ENCODE results near the gene CYP8B1.

Gene CYP8B1, protein sequence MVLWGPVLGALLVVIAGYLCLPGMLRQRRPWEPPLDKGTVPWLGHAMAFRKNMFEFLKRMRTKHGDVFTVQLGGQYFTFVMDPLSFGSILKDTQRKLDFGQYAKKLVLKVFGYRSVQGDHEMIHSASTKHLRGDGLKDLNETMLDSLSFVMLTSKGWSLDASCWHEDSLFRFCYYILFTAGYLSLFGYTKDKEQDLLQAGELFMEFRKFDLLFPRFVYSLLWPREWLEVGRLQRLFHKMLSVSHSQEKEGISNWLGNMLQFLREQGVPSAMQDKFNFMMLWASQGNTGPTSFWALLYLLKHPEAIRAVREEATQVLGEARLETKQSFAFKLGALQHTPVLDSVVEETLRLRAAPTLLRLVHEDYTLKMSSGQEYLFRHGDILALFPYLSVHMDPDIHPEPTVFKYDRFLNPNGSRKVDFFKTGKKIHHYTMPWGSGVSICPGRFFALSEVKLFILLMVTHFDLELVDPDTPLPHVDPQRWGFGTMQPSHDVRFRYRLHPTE

DNA sequence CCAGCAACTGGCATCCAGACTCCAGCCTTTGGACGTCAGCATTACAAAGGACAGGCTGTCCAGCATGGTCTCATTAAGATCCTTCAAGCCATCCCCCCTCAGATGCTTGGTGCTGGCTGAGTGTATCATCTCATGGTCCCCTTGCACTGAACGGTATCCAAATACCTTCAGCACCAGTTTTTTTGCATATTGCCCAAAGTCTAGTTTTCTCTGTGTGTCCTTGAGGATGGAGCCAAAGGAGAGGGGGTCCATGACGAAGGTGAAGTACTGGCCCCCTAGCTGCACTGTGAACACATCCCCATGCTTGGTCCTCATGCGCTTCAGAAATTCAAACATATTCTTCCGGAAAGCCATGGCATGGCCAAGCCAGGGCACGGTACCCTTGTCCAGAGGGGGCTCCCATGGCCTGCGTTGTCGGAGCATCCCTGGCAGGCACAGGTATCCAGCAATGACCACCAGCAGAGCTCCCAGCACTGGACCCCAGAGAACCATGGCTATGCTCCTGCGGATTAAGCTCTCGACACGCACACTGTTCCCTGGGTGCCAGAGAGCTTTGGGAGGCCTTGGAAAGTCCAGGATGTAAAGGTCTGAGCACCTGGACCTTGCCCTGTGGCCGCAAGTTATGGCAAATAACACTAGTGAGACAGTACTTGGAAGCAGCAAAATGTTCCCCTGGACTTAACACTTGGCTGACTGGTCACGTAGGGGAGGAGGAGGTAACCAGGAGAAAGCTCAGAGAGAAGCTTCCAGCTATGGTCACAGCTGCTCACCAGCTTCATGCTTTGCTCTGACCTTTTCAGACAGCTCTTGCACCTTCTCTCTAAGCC is at the start of gene CYP8B1:
CYP8B1 (minus strand) TSS at position 555 of the 827 bp plus-strand sequence; CDS start at position 492, 63 bp downstream.
- no peak for DNase-seq

DNA sequence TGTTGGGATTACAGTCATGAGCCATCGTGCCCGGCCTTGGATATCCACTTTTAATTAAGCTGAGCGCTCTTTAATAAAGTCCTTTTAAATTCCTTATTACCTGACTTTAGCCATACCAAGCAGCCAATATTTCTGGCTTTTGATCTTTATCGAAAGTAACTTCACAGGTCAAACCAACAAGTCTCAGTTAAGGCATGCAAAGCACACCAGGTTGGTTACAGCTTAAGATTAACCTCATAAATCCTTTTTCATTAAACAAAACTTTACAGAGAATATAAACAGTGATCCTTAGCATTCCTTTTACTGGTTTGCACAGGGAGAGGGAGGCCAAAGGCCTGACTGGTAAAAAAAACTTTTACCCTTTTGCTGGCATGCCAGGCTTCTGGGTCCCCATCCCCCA is 47.9 kb upstream of the CYP8B1 start:
- no peak for DNase-seq

DNA sequence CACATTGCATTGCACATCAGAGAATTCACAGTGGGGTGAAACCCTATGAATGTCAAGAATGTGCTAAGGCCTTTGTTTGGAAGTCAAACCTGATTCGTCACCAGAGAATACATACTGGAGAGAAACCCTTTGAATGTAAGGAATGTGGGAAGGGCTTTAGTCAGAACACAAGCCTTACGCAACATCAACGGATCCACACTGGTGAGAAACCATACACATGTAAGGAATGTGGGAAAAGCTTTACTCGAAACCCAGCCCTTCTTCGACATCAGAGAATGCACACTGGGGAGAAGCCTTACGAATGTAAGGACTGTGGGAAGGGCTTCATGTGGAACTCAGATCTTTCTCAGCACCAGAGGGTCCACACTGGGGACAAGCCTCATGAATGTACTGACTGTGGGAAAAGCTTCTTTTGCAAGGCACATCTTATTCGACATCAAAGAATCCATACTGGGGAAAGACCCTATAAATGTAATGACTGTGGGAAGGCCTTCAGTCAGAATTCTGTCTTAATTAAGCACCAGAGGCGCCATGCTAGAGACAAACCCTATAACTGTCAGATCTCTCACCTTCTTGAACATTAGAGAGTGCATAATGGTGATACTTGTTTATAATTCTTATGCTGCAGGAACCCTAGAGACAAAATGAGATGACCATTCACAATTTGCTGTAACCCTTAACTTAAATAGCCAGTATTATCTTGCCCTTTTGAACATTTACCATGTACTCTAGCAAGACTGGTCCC is 39.3 kb upstream of the CYP8B1 start:
- no peak for DNase-seq

DNA sequence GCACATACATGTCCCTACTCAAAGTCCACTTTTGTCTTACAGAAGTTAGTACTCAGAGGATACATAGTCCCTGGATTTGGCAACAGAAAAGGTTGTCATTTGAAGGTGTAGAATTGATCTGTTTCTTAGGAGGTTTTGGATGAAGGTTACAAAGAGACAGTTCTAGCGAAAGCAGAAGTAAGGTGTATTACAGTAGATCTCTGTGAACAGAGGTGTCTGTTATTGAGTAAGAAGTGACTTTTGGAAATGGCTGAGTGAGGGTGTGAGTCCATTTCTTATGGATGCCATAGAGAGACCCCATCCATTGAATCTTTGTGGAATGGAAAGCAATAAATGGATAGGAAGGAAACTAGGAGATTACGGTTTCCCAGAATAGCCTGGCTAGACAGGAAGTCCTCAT is 35.9 kb upstream of the CYP8B1 start:
- DNase-seq: no peak

DNA sequence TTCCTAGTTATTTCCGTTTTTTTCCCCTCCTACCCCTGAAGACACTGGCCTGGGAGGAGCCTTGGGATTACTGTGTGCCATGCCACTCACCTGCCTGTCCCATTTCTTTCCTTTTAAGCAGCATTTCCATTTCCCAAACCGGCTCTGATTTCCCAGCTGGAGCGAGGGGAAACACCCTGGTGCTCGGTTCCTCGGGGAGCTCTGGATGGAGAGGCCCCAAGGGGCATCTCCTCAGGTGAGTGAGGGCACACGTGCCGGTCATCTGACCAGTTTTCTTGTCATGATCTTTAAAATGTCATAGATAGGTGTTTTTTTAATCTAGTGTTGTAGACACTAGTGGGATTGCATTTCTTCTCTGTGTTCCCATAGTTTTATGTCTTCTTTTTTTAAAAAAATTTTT is 33.0 kb upstream of the CYP8B1 start:
- DNase-seq: no peak

DNA sequence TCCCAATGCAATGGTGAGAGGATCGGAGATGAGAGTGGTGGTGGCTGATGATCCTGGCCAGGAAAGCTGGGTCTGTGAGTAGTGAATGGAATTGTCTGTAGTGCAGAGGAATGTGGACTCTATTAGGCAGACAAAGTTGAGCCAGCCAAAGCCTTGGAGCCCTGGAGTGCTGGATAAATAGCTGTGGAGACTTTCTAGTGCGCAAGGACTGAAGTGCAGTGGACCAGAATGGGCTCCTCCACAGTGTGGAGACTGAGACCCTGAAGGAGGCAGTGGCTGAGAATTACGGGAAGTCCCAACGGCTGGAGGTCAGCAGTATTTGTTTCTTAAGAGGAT is 31.1 kb upstream of the CYP8B1 start:
- no peak for DNase-seq

DNA sequence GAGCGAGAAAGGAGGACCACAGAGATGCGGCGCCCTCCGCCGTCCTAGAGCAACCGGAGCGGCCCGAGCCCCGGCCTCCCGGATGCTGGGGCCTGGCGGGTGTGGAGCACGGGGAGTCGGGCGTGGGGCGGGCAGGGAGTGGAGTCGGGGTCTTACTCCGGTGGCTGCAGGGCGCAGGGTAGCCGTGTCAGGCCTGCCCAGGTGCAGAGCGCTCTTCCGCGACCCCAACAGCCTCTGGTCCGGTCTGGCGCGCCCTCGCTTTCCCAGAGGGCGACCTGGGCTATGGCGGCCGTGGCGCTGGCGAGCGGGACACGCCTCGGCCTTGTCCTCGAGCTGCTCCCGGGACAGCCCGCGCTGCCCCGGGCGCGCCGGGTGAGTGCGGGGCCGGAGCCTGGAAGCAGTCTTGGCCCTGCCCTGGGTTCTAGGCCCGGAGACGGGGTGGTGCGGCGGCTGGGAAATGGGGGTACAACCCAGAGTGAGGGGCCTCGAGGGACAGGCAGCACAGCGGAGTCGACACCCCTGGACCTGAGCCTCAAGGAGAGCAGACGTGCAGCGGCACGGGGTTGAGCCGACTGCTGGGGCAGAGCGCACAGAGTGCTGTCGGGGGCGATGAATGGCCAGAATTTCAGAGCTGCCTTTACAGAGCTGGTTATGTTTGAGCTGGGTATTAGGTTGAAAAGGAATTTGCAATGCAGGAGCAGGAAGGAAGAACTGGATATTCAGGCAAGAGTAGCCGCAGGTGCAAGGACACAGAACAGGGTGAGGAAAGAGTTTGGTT is 30.6 kb upstream of the CYP8B1 start, which contains the start of gene ZNF662:
ZNF662 (plus strand) TSS at position 73 of the 778 bp plus-strand sequence. CDS start 1,973 bp downstream, outside the sequence.
- no peak for DNase-seq

DNA sequence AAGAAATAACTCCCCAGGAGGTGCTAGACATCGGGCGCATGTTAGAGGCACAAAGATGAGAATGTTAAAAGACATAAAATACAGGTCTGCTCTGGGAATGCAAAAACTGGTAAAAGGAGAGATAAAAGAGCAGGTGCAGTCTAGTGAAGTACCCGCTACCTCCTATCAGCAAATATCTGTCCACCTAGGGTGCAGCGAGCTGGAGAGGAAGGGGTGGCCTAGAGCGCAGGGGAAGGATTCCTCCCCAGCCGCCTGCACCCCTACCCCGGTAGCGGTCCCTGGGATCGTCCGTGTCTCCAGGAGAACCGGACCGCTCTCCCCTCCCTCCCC is 30.0 kb upstream of the CYP8B1 start:
- no peak for DNase-seq

DNA sequence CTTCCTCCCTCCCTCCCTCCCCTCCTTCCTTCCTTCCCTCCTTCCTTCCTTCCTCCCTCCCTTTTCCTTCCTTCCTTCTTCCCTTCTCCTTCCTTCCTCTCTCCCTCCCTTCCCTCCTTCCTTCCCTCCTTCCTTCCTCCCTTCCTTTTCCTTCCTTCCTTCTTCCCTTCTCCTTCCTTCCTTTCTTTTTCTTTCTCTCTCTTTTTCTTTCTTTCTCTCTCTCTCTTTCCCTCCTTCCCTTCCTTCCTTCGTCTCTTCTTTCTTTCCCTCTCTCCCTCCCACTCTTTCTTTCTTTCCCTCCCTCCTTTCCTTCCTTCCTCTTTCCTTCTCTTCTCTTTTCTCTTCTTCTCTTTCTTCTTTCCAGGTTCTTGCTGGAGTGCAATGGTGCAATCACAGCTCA is 28.4 kb upstream of the CYP8B1 start:
- DNase-seq: no peak

DNA sequence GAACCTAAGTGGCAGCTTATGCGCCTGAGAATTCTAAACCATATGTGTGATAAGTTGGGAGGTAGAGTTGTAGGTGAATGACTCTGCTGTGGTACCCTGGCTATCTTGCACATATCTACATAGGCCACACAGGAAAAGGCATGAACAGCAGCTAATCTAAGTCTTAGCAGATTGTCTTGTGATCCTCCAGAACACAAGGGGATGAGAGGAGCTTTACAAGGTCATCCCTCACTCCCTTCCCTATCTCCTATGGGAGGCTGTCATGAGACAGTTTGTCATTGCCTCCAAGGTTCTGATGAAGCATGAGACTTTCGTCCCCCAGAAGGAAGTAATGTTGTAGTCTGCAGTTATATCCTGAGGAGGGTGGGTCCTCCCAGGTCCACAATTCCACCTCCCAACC is 26.6 kb upstream of the CYP8B1 start:
- DNase-seq: no peak

DNA sequence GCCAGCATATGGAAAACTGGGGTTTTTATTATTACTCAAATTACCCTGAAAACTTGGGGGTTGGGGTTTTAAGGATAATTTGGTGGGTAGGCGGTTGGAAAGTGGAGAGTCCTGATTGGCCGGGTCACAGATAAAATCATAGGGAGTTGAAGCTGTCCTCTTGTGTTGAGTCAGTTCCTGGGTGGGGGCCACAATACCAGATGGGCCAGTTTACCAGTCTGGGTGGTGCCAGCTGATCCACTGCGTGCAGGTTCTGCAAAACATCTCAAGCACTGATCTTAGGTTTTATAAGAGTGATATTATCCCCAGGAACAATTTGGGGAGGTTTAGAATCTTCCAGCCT is 25.4 kb upstream of the CYP8B1 start:
- DNase-seq: no peak

DNA sequence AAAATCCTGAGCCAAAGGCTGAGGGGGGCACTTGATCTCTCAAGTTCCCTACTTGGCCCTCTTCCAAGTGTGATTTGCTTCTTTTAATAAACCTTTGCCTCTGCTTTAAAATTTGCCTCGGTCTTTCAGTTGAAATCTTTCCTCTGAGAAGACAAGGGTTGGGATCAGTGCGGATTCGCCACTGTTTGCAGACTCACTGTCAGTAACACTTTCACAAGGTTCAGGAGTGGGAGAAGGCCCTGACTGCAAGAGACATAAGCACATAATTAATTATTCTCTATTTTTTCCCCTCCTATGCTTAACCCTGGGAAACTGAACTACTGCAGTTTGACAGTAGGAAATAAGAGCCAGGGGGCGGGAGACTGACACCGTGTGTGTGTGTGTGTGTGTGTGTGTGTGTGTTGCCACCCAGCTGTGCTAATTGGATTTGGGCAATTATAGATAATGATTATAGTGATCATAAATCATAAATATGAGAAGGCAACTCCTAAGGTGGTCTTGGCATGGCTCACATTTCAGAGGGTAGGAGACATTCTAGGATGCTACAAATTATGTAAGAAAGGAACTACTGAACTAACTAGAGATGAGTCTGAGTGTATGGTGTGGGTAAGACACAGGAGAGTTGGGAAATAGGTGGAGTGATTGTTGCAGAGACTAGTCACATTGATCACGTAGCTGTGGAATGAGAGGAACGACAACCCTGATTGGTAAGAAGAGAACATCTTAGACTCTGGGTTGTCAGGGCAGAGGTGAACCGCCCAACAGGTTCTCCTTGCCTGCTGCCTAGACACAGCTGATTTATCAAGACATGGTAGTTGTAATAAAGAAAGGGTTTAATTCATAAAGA is 24.8 kb upstream of the CYP8B1 start:
- DNase-seq: no peak

DNA sequence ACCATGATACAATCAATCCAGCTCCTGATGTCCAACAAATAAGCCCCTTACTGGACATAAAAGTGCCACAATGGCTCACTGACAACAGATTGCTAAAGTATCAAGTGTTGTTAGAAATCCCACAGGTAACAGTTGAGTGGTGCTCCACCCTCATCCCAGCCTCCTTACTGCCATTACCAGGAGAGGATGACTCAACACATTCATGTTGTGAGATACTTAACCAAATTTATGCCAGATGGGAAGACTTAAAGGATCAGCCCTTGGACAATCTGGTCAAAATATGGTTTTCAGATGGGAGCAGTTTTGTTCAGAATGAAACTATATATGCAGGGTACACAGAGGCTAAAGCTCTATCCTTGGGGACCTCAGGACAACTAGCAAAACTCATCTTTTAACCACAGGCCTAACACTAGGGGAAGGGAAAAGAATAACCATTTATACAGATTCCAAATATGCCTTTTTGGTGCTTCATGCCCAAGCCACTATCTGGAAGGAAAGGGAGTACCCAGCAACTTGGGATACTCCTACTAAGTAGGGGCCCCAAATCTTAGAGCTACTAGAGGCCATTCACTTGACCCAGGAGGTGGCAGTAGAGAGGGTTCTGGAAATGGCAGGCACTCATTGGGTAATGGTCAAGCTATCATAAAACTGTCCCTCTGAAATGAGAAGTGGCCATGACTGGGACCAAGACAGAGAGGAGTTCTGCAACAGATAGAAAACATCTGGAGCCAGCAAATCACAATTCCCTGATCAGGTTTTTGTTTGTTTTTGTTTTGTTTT is 23.4 kb upstream of the CYP8B1 start:
- no peak for DNase-seq

DNA sequence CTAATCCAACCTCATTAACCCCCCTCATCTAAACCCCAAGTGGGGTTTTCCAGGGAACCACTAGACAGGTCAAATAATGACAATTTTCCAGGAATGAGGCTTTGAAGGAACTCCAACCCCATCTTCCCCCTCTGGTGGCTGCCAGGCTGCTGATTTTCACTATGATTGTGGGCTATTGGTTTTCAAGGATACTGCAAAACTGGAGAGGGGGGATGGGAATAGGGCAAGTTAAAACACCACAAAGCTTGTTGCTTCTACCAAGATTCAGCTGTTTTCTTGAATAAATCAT is 19.8 kb upstream of the CYP8B1 start:
- no peak for DNase-seq

DNA sequence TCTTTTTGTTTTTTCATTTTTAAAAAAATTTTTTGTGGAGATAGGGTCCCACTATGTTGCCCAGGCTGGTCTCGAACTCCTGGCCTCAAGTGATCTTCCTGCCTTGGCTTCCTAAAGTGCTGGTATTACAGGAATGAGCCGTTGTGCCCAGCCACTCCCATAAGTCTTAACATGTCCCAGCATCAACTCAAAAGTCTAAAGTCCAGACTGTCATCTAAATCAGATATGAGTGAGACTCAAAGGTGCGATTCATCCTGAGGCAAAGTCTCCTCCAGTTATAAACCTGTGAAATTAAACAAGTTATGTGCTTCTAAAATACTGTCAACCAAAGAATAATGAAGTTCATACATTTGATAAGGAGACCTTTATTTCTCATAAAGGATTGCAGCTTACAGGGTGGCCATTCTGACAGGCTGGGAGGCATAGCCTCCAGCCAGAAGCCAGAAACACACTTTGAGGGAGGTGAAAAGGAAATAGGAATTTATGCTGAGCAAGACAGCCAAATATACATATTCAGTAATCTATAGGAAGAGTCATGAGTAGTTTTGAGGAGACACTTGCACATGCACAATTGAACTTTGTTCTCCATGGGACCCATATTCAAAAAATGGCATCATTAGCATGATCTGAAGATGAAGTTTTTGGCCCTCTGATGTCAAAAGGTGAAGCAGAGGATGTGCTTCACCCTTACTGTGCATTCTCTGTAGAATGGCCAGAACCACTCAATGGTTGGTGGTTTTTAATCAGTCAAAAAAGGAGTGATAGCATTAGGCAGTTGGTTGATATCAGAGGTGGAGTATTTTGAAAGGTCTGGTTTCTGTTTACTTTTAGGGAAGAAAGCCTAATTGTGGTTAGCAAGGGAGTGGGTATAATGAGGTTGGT is 19.3 kb upstream of the CYP8B1 start:
- no peak for DNase-seq

DNA sequence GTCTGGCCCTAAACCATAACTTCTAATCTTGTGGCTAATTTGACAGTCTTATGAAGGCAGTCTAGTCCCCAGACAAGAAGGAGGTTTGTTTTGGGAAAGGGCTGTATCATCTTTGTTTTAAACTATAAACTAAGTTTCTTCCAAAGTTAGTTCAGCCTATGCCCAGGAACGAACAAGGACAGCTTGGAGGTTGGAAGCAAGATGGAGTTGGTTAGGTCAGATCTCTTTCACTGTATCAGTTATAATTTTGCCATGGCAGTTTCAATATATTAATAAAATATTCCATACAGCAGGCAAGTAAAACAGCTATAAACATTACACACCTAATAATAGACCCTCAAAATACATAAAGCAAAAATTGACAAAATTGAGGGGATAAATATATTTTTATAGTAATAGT is 17.1 kb upstream of the CYP8B1 start:
- no peak for DNase-seq

DNA sequence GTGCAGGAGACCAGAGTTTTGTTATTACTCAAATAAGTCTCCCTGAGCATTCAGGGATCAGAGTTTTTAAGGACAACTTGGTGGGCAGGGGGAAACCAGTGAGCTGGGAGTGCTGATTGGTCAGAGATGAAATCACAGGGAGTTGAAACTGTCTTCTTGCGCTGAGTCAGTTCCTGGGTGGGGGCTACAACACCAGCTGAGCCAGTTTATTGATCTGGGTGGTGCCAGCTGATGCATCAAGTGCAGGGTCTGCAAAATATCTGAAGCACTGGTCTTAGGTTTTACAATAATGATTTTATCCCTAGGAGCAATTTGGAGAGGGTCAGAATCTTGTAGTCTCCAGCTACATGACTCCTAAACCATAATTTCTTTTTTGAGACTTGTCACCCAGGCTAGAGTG is 16.5 kb upstream of the CYP8B1 start:
- DNase-seq: no peak

DNA sequence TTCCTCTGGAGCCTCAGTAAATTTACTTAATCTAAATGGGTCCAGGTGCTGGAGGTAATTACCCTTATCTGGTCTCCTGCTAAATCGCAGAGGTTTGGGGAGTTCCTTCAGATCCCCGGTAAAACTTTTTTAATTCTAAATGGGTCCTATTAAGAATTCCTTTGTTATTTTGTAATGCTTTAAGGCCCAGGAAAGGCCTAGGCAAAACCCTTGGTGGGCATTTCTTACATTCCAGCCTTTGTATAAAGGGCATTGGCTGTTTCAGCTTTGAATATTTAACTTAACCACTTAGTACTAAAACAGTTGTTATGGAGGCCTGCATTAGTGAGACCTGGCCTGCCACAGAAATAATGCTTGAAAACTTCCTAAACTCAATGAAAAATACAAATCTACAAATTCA is 15.4 kb upstream of the CYP8B1 start:
- no peak for DNase-seq

DNA sequence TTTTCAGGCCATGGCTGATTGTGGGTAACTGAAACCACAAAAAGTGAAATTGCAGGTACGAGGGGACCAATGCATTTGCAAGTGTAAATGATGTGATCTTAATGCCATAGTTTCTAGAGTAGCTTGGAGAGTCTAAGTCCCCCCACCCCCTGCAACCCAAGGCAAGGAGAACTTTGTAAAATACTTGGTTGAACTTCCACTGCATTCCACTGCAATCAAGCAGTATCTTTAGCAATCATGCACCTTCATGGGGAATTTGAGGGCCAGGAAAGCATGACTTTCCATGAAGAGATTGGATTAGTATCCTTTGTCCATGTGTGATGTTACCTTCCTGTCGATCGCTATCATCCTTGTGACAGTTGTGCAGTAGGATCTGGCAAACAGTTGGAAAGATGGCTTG is 11.4 kb upstream of the CYP8B1 start:
- no peak for DNase-seq

DNA sequence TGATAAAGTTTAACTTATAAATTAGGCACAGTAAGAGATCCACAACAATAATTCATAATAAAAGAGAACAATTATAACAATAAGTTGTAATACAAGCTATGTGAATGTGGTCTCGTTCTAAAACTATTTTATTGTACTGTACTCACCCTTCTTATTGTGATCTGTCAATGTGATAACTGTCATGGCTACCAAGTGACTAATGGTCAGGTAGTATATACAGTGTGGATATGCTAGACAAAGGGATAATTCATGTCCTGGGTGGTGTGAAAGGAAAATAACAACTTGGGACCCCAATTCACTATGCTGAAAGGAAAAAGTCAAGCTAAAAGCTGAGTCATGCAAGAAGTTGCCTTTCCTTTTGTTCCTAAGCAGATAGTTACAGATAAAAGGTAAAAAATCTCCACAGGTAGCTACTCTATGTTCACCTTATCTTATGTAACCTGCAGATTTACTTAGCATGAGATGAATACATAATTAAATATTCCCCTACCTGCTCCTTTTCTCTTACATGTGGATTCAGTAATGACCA is 10.7 kb upstream of the CYP8B1 start:
- DNase-seq: no peak

All from CD4-positive, alpha-beta T cell treated with Interleukin-12 subunit alpha and Interleukin-12 subunit beta, for 1 hour (primary cell).